OCI-LY7 (cell line): ENCODE results near the gene FGF3. TPM values are rescaled to one million over a fixed set of nuclear protein-coding genes. Genes with fewer than 3 reads are reported as not detected.
"Not testable (repeated sequence)": the region's sequence is repeated elsewhere in the genome, so short reads cannot be mapped to it uniquely, and the experiment has no call there.

Experiments used
- BruUV-seq: library from RNA; stranded (reverse); fragments of 400-500 nt; replicated peaks from 2 replicates; lab custom pipeline; 2021; lab: Mats Ljungman, UMichigan
- CTCF ChIA-PET: fragments of 300-600 bp; sonication (Branson Sonifier 250); formaldehyde crosslinking; loops from one replicate; lab custom pipeline; 2022; ENCODE audit warnings: antibody characterized with exemption; ENCODE audit not compliant: unreplicated experiment; lab: Charles Lee
- POLR2A ChIA-PET: fragments of 300-600 bp; sonication (Branson Sonifier 250); formaldehyde crosslinking; loops from one replicate; lab custom pipeline; 2022; ENCODE audit warnings: antibody characterized with exemption; lab: Charles Lee
- DNase-seq: peaks from one replicate; pipeline ENCODE4 v3.0.0-alpha.2; 2015; ENCODE audit warnings: low spot score
- H2AFZ ChIP-seq: fragments of 200-600 bp; sonication (generic), shearing (Covaris generic); 2 replicates; pipeline ENCODE4 v1.6.1; 2014; ENCODE audit warnings: mild to moderate bottlenecking, antibody characterized with exemption, low read length, moderate library complexity
- H3K27ac ChIP-seq: fragments of 200-600 bp; sonication (generic); 2 replicates; pipeline ENCODE4 v1.5.1; 2014; ENCODE audit warnings: mixed run types, low read depth, mild to moderate bottlenecking, moderate library complexity, low read length, inconsistent platforms; ENCODE audit not compliant: poor library complexity, severe bottlenecking
- H3K36me3 ChIP-seq: fragments of 200-600 bp; sonication (generic); 2 replicates; pipeline ENCODE4 v1.6.1; 2014; ENCODE audit warnings: mild to moderate bottlenecking, antibody characterized with exemption, low read length, moderate library complexity, mixed read lengths; ENCODE audit not compliant: insufficient read depth
- H3K4me1 ChIP-seq: fragments of 200-600 bp; sonication (generic); 2 replicates; pipeline ENCODE4 v1.5.1; 2014; ENCODE audit warnings: mild to moderate bottlenecking, low read length; ENCODE audit not compliant: insufficient read depth, poor library complexity, severe bottlenecking
- H3K4me2 ChIP-seq: fragments of 200-600 bp; sonication (generic); 2 replicates; pipeline ENCODE4 v1.6.1; 2014; ENCODE audit warnings: mild to moderate bottlenecking, low read length
- H3K4me3 ChIP-seq: fragments of 200-600 bp; sonication (generic); 2 replicates; pipeline ENCODE4 v1.5.1; 2014; ENCODE audit warnings: mild to moderate bottlenecking, low read depth, low read length; ENCODE audit not compliant: poor library complexity, severe bottlenecking
- H3K79me2 ChIP-seq: fragments of 200-600 bp; sonication (generic); 2 replicates; pipeline ENCODE4 v1.6.1; 2016; ENCODE audit warnings: low read depth, mild to moderate bottlenecking, low read length, moderate library complexity, mixed read lengths; ENCODE audit not compliant: insufficient read depth
- H3K9me2 ChIP-seq: fragments of 200-600 bp; sonication (generic); 2 replicates; pipeline ENCODE4 v1.6.1; 2016; ENCODE audit warnings: mild to moderate bottlenecking, low read length, mixed read lengths; ENCODE audit not compliant: insufficient read depth
- H3K9me3 ChIP-seq: fragments of 200-600 bp; sonication (generic); 2 replicates; pipeline ENCODE4 v1.6.1; 2014; ENCODE audit warnings: mild to moderate bottlenecking, mixed run types, low read length, mixed read lengths
- H4K20me1 ChIP-seq: fragments of 200-600 bp; sonication (generic); 2 replicates; pipeline ENCODE4 v1.6.1; 2014; ENCODE audit warnings: mild to moderate bottlenecking, antibody characterized with exemption, low read length, moderate library complexity, mixed read lengths; ENCODE audit not compliant: insufficient read depth
- EZH2phosphoT487 ChIP-seq: fragments of 200-600 bp; sonication (generic); IDR thresholded peaks from 2 replicates; pipeline ENCODE4 v1.6.1; 2018; ENCODE audit warnings: low read depth, borderline replicate concordance, mild to moderate bottlenecking, mixed run types, antibody characterized with exemption, low read length, moderate library complexity, mixed read lengths
- intact Hi-C: fragments of 100-400 bp; cut with micrococcal nuclease; formaldehyde crosslinking; loops from one replicate; pipeline ENCODE4 v1.10.0; 2022; ENCODE audit not compliant: unreplicated experiment
- total RNA-seq, 2 experiments: library from RNA; depleted of rRNA in 1 of 2; stranded (reverse); fragments of >200 nt in 1 of 2; shearing (Covaris generic) in 1 of 2; gene quantifications; 2 replicates each; pipeline ENCODE4 v1.2.3, GENCODE V29; 2014 to 2022
- TF ChIP-seq, protein P1 (sequence below): fragments of 200-600 bp; sonication (generic); conservative IDR thresholded peaks from 2 replicates; pipeline ENCODE4 v1.5.1; 2014; ENCODE audit warnings: mild to moderate bottlenecking, antibody characterized with exemption, low read length, moderate library complexity, mixed read lengths

FGF3 gene
- total RNA-seq, 2 experiments from 2014 or later, result not detected

DNA sequence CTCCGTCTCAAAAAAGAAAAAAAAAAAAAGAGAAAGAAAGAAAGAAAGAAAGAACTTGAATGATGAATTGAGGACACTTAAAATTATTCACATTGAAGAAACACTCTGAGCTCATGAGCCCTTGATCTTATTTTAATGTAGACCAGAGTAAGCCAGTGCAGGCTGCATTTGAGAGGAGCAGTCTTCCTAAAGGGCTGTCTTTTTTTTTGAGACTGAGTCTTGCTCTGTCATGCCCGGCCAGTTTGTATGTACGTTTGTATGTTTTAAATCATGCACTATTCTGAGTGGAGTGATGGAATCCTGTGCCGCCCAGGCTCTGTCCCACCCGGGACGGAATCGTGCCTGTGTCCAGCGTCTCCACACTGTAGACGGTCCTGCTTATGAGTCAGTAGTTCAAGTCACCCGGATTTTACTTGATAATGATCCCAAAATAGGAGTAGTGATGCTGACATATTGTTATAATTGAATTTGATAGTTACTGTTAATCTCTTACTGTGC lies 53.7 kb downstream of the FGF3 start:
- BruUV-seq, result no TSS peak
- Histone ChIP-seq H2AFZ (no peak overlapping the region), H3K36me3 (no peaks in the 10 kb centered on the region), H3K9me3 (no peaks in the 10 kb centered on the region), H3K27ac (no peak overlapping the region), H3K4me1 (no peaks in the 10 kb centered on the region), H3K4me3 (no peak overlapping the region), H4K20me1 (no peaks in the 10 kb centered on the region), H3K4me2 (no peak overlapping the region), H3K9me2 (no peaks in the 10 kb centered on the region), H3K79me2 (no peaks in the 10 kb centered on the region)
- POLR2A ChIA-PET, result no interaction called here
- intact Hi-C loops, result no loop called here
- CTCF ChIA-PET, result no interaction called here
- no peak for DNase-seq
- TF ChIP-seq, protein P1, sequence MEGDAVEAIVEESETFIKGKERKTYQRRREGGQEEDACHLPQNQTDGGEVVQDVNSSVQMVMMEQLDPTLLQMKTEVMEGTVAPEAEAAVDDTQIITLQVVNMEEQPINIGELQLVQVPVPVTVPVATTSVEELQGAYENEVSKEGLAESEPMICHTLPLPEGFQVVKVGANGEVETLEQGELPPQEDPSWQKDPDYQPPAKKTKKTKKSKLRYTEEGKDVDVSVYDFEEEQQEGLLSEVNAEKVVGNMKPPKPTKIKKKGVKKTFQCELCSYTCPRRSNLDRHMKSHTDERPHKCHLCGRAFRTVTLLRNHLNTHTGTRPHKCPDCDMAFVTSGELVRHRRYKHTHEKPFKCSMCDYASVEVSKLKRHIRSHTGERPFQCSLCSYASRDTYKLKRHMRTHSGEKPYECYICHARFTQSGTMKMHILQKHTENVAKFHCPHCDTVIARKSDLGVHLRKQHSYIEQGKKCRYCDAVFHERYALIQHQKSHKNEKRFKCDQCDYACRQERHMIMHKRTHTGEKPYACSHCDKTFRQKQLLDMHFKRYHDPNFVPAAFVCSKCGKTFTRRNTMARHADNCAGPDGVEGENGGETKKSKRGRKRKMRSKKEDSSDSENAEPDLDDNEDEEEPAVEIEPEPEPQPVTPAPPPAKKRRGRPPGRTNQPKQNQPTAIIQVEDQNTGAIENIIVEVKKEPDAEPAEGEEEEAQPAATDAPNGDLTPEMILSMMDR, result no peak
- no peak for TF ChIP-seq EZH2phosphoT487

DNA sequence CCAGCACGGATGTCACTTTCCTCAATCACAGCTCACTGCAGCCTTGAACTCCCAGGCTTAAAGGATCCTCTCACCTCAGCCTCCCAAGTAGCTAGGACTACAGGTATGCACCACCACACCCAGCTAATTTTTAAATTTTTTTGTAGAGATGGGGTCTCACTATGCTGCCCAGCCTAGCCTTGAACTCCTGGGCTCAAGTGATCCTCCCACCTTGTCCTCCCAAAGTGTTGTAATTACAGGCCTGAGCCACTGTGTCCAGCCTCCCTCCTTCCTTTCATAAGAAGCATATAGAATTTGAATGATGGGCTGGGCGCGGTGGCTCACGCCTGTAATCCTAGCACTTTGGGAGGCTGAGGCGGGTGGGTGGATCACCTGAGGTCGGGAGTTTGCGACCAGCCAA lies 54.3 kb downstream of the FGF3 start:
- H3K79me2 ChIP-seq, H3K36me3 ChIP-seq, H3K4me2 ChIP-seq, H2AFZ ChIP-seq, CTCF ChIA-PET, BruUV-seq, H3K4me1 ChIP-seq, DNase-seq, POLR2A ChIA-PET, H3K9me2 ChIP-seq, H3K4me3 ChIP-seq, H3K27ac ChIP-seq, H3K9me3 ChIP-seq, H4K20me1 ChIP-seq, intact Hi-C loops: not testable (repeated sequence)

DNA sequence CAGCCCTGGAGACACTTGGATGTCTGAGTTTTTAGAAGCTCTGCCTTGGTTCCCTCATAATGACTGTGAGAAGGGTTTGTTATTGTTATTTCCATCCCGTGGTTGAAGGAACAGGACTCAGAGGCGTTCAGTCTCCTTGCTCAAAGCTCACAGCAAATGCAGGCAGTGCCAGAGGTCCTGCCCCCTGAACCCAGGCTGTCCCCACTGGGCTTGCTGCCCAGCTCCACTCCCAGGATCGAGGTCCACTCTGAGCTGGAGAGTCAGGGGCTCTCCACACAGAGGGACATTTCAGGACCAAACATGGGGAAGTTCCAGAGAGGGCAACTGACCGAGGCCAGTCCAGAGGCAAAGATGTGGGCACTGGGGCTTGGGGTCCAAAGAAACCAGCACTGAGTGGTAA lies 58.9 kb downstream of the FGF3 start:
- TF ChIP-seq, protein P1, result no peak
- TF ChIP-seq EZH2phosphoT487, result no peak
- ChIA-PET POLR2A (no interaction called here), CTCF (no interaction called here)
- DNase-seq, result no peak
- Histone ChIP-seq H3K9me3 (no peaks in the 10 kb centered on the region), H3K4me2 (no peak overlapping the region), H3K27ac (no peak overlapping the region), H4K20me1 (no peaks in the 10 kb centered on the region), H3K9me2 (no peaks in the 10 kb centered on the region), H3K4me3 (no peak overlapping the region), H3K4me1 (no peaks in the 10 kb centered on the region), H2AFZ (no peak overlapping the region), H3K36me3 (no peaks in the 10 kb centered on the region), H3K79me2 (no peaks in the 10 kb centered on the region)
- no TSS peak for BruUV-seq
- intact Hi-C loops, result no loop called here

Other genes starting within 250 kb of the FGF3 start
- gene CCND1, start 178.3 kb downstream of the FGF3 start, total RNA-seq (2014; rRNA removed; shearing (Covaris generic)), result 0.44 TPM in 1 of 2 replicates, not detected in the other
- gene CCND1, start 178.3 kb downstream of the FGF3 start, total RNA-seq (2022), result not detected in 2 replicates
- gene LTO1, start 144.1 kb downstream of the FGF3 start, total RNA-seq (2014; rRNA removed; shearing (Covaris generic)), result 27.6 and 28.8 TPM in 2 replicates
- 34.5 and 35.9 TPM in 2 replicates for gene LTO1, start 144.1 kb downstream of the FGF3 start, total RNA-seq (2022)
- not detected in 2 replicates for gene FGF19, start 115.4 kb downstream of the FGF3 start, total RNA-seq (2014; rRNA removed; shearing (Covaris generic))
- gene FGF19, start 115.4 kb downstream of the FGF3 start, total RNA-seq (2022), result not detected in 2 replicates
- gene FGF4, start 44.1 kb downstream of the FGF3 start, total RNA-seq (2014; rRNA removed; shearing (Covaris generic)), result not detected in 2 replicates
- not detected in 2 replicates for gene FGF4, start 44.1 kb downstream of the FGF3 start, total RNA-seq (2022)